H1 (cell line): Measurements from ENCODE around the gene C17orf100. TPM values are rescaled to one million over a fixed set of nuclear protein-coding genes. Genes with fewer than 3 reads are reported as not detected.

ENCODE experiments used
- CTCF ChIA-PET: fragments of 300-600 bp; sonication (Branson Sonifier 250); formaldehyde crosslinking; loops from one replicate; lab custom pipeline; 2021; ENCODE audit not compliant: partially characterized antibody; lab: Charles Lee
- POLR2A ChIA-PET: fragments of 300-600 bp; sonication (Branson Sonifier 250); formaldehyde crosslinking; loops from one replicate; lab custom pipeline; 2021; ENCODE audit warnings: inconsistent platforms; ENCODE audit not compliant: partially characterized antibody; lab: Charles Lee
- DNase-seq, 2 experiments: peaks; one replicate each; pipeline versions ENCODE4 v3.0.0 to v3.0.0-alpha.2; 2010 to 2022; ENCODE audit warnings: low spot score in 2 of 2, low read depth in 1 of 2, mixed read lengths in 1 of 2
- FAIRE-seq: peaks from 2 replicates; lab custom pipeline; 2011; peaks lifted over from hg19 to GRCh38; lab: Jason Lieb, UNC
- H2AFZ ChIP-seq: 2 replicates; pipeline ENCODE4 v1.8.1; 2012; ENCODE audit warnings: low read length, inconsistent platforms
- H2AK5ac ChIP-seq: 2 replicates; pipeline ENCODE4 v1.6.1; 2013; ENCODE audit warnings: low read depth, low read length
- H2BK120ac ChIP-seq: replicated peaks from 2 replicates; pipeline ENCODE3; 2013; ENCODE audit warnings: low read depth, low read length, inconsistent platforms
- H2BK12ac ChIP-seq: 2 replicates; pipeline ENCODE4 v1.6.1; 2013; ENCODE audit warnings: low read depth, low read length
- H2BK15ac ChIP-seq: 2 replicates; pipeline ENCODE4 v1.6.1; 2013; ENCODE audit warnings: low read length
- H2BK20ac ChIP-seq: 2 replicates; pipeline ENCODE4 v1.6.1; 2013; ENCODE audit warnings: low read length
- H2BK5ac ChIP-seq: 2 replicates; pipeline ENCODE4 v1.6.1; 2013; ENCODE audit warnings: low read depth, low read length
- H3K14ac ChIP-seq: 2 replicates; pipeline ENCODE4 v1.6.1; 2013; ENCODE audit warnings: inconsistent platforms; ENCODE audit not compliant: insufficient read length
- H3K18ac ChIP-seq: 2 replicates; pipeline ENCODE4 v1.6.1; 2013; ENCODE audit warnings: low read length; ENCODE audit errors: extremely low read depth
- H3K23ac ChIP-seq: 2 replicates; pipeline ENCODE4 v1.6.1; 2013; ENCODE audit warnings: inconsistent platforms; ENCODE audit not compliant: insufficient read length
- H3K23me2 ChIP-seq: 2 replicates; pipeline ENCODE4 v1.6.1; 2013; ENCODE audit warnings: low read depth, low read length
- H3K27ac ChIP-seq: 2 replicates; pipeline ENCODE4 v1.6.1; 2011; ENCODE audit warnings: low read depth, low read length, inconsistent platforms
- H3K27me3 ChIP-seq, 4 experiments: replicated peaks in 1 of 4; 1 replicate in 1 of 4; 2 replicates in 3 of 4; pipeline versions ENCODE4 v1.6.1 to v1.8.1; 2011 to 2013; ENCODE audit warnings: low read length in 3 of 4, mild to moderate bottlenecking in 3 of 4, inconsistent platforms in 2 of 4, mixed read lengths in 2 of 4, moderate library complexity in 1 of 4; ENCODE audit not compliant: control insufficient read depth in 3 of 4, insufficient read depth in 3 of 4; ENCODE audit errors: extremely low read depth in 1 of 4
- H3K36me3 ChIP-seq, 4 experiments: 2 replicates each; pipeline versions ENCODE4 v1.6.1 to v1.8.1; 2011 to 2013; ENCODE audit warnings: mild to moderate bottlenecking in 4 of 4, low read length in 3 of 4, moderate library complexity in 2 of 4, control low read depth in 1 of 4, inconsistent platforms in 1 of 4; ENCODE audit not compliant: insufficient read depth in 4 of 4, control insufficient read depth in 2 of 4
- H3K4ac ChIP-seq: replicated peaks from 2 replicates; pipeline ENCODE3; 2013; ENCODE audit warnings: low read length, low read depth, mixed read lengths, inconsistent platforms; ENCODE audit not compliant: insufficient read length
- H3K4me1 ChIP-seq, 4 experiments: replicated peaks in 1 of 4; 1 replicate in 1 of 4; 2 replicates in 3 of 4; pipeline versions ENCODE4 v1.6.1 to v1.8.1; 2011 to 2013; ENCODE audit warnings: low read length in 3 of 4, inconsistent platforms in 2 of 4, mixed read lengths in 1 of 4; ENCODE audit not compliant: insufficient read depth in 4 of 4, control insufficient read depth in 3 of 4
- H3K4me2 ChIP-seq, 2 experiments: 2 replicates each; pipeline versions ENCODE4 v1.6.1 to v1.8.1; 2011 to 2013; ENCODE audit warnings: low read depth in 2 of 2, low read length in 2 of 2, control low read depth in 1 of 2, inconsistent platforms in 1 of 2, mild to moderate bottlenecking in 1 of 2; ENCODE audit not compliant: insufficient read depth in 1 of 2
- H3K4me3 ChIP-seq, 4 experiments: fragments of 200-600, 300-600 bp in 1 of 4; sonication (generic), shearing (Covaris generic), sonication (Bioruptor Twin) in 1 of 4; 2 replicates each; pipeline versions ENCODE4 v1.5.1 to v1.8.1; 2011 to 2016; ENCODE audit warnings: low read length in 4 of 4, low read depth in 3 of 4, control low read depth in 2 of 4, inconsistent platforms in 2 of 4, mild to moderate bottlenecking in 2 of 4, mixed read lengths in 1 of 4, moderate library complexity in 1 of 4; ENCODE audit not compliant: insufficient read depth in 2 of 4; ENCODE audit errors: extremely low read depth in 1 of 4
- H3K56ac ChIP-seq: replicated peaks from 2 replicates; pipeline ENCODE3; 2013; ENCODE audit warnings: low read depth, mild to moderate bottlenecking, mixed read lengths, low read length, inconsistent platforms; ENCODE audit not compliant: insufficient read length
- H3K79me1 ChIP-seq: 2 replicates; pipeline ENCODE4 v1.6.1; 2013; ENCODE audit warnings: low read depth, low read length, control low read depth
- H3K79me2 ChIP-seq, 2 experiments: 2 replicates each; pipeline versions ENCODE4 v1.6.1 to v1.8.1; 2012 to 2013; ENCODE audit warnings: low read length in 2 of 2, mild to moderate bottlenecking in 2 of 2, inconsistent platforms in 1 of 2; ENCODE audit not compliant: insufficient read depth in 2 of 2, control insufficient read depth in 1 of 2
- H3K9ac ChIP-seq, 4 experiments: replicated peaks in 1 of 4; 1 replicate in 1 of 4; 2 replicates in 3 of 4; pipeline versions ENCODE4 v1.6.1 to v1.8.1; 2011 to 2013; ENCODE audit warnings: low read depth in 3 of 4, low read length in 3 of 4, control low read depth in 2 of 4, mild to moderate bottlenecking in 2 of 4, moderate library complexity in 2 of 4, inconsistent platforms in 1 of 4; ENCODE audit errors: extremely low read depth in 1 of 4
- H3K9me3 ChIP-seq, 2 experiments: 2 replicates each; pipeline versions ENCODE4 v1.6.1 to v1.8.1; 2012 to 2013; ENCODE audit warnings: mild to moderate bottlenecking in 2 of 2, moderate library complexity in 2 of 2, control low read depth in 1 of 2, inconsistent platforms in 1 of 2, low read depth in 1 of 2, low read length in 1 of 2, mixed read lengths in 1 of 2; ENCODE audit not compliant: insufficient read depth in 2 of 2
- H4K20me1 ChIP-seq, 2 experiments: replicated peaks in 1 of 2; 2 replicates each; pipeline versions ENCODE3 to v1.8.1; 2011 to 2013; ENCODE audit warnings: inconsistent platforms in 2 of 2, low read length in 2 of 2, mild to moderate bottlenecking in 1 of 2; ENCODE audit not compliant: insufficient read depth in 2 of 2, control insufficient read depth in 1 of 2
- H4K5ac ChIP-seq: 2 replicates; pipeline ENCODE4 v1.6.1; 2013; ENCODE audit warnings: low read length, low read depth, mixed read lengths, inconsistent platforms; ENCODE audit not compliant: insufficient read length
- H4K8ac ChIP-seq: 2 replicates; pipeline ENCODE4 v1.8.0; 2013; ENCODE audit warnings: mild to moderate bottlenecking, moderate library complexity, low read length, inconsistent platforms; ENCODE audit not compliant: insufficient read depth; ENCODE audit errors: extremely low read depth
- H4K91ac ChIP-seq: replicated peaks from 2 replicates; pipeline ENCODE3; 2013; ENCODE audit warnings: low read length, mixed read lengths, inconsistent platforms; ENCODE audit not compliant: insufficient read length
- ASH2L ChIP-seq: fragments of 200-600, 300-600 bp; sonication (generic); IDR thresholded peaks from one replicate; pipeline ENCODE4 v1.7.1; 2017; ENCODE audit warnings: low read length
- BACH1 ChIP-seq: IDR thresholded peaks from 2 replicates; pipeline ENCODE4 v1.6.1; 2012; ENCODE audit warnings: low read length, improper control_type of control experiment
- CBX5 ChIP-seq: fragments of 300-800, 300-1000 bp; sonication (generic); IDR thresholded peaks from 2 replicates; pipeline ENCODE4 v1.7.1; 2016; ENCODE audit warnings: antibody characterized with exemption, low read length, low read depth
- CHD1 ChIP-seq: IDR thresholded peaks from 2 replicates; pipeline ENCODE4 v1.6.1; 2012; ENCODE audit warnings: low read depth, low read length, improper control_type of control experiment
- EGR1 ChIP-seq: IDR thresholded peaks from 2 replicates; pipeline ENCODE4 v1.6.1; 2011; ENCODE audit warnings: low read depth, low read length, borderline replicate concordance
- FOSL1 ChIP-seq: IDR thresholded peaks from 2 replicates; pipeline ENCODE4 v1.6.1; 2011; ENCODE audit warnings: mild to moderate bottlenecking, low read depth, low read length, moderate library complexity; ENCODE audit not compliant: insufficient read depth
- NANOG ChIP-seq: IDR thresholded peaks from 2 replicates; pipeline ENCODE4 v1.6.1; 2011; ENCODE audit warnings: low read length, low read depth, mild to moderate bottlenecking, inconsistent platforms; ENCODE audit not compliant: insufficient read depth, poor library complexity, severe bottlenecking
- POU5F1 ChIP-seq: IDR thresholded peaks from 2 replicates; pipeline ENCODE4 v1.6.1; 2011; ENCODE audit warnings: low read depth, mild to moderate bottlenecking, low read length, moderate library complexity
- RAD21 ChIP-seq, 2 experiments: IDR thresholded peaks in 1 of 2; conservative IDR thresholded peaks in 1 of 2; 2 replicates each; pipeline ENCODE4 v1.6.1; 2011; ENCODE audit warnings: low read depth in 2 of 2, low read length in 2 of 2, improper control_type of control experiment in 1 of 2, inconsistent platforms in 1 of 2, mild to moderate bottlenecking in 1 of 2, moderate library complexity in 1 of 2
- RXRA ChIP-seq: IDR thresholded peaks from 2 replicates; pipeline ENCODE4 v1.6.1; 2011; ENCODE audit warnings: low read depth, mild to moderate bottlenecking, low read length, moderate library complexity; ENCODE audit not compliant: insufficient read depth
- SP1 ChIP-seq: IDR thresholded peaks from 2 replicates; pipeline ENCODE4 v1.6.1; 2011; ENCODE audit warnings: low read depth, low read length
- TBP ChIP-seq: IDR thresholded peaks from 2 replicates; pipeline ENCODE4 v1.6.1; 2011; ENCODE audit warnings: low read depth, low read length, improper control_type of control experiment
- TCF12 ChIP-seq: IDR thresholded peaks from 2 replicates; pipeline ENCODE4 v1.6.1; 2011; ENCODE audit warnings: low read depth, mild to moderate bottlenecking, low read length
- WGBS, 2 experiments: shearing (Covaris generic) in 1 of 2; methylation state at CpG; one replicate each; pipeline versions ENCODE4 v1.1.6 to v1.1.7; 2013 to 2015; ENCODE audit warnings: low lambda C conversion rate in 2 of 2, mixed read lengths in 2 of 2, inconsistent platforms in 1 of 2, low coverage in 1 of 2, missing lambda C conversion rate in 1 of 2; ENCODE audit not compliant: insufficient replicate concordance in 2 of 2, insufficient coverage in 1 of 2, insufficient read length in 1 of 2; ENCODE audit errors: extremely low coverage in 1 of 2, missing lambda C conversion rate in 1 of 2; 5-methylcytosine and 5-hydroxymethylcytosine counted together
- polyA plus RNA-seq, 7 experiments: library from polyadenylated mRNA; depleted of rRNA in 3 of 7; stranded (reverse) in 5 of 7; unstranded in 2 of 7; fragments of >200 nt in 5 of 7; fragments of 200-250 nt in 2 of 7; gene quantifications; 1 replicate in 5 of 7; 2 replicates in 1 of 7; 4 replicates in 1 of 7; pipeline versions ENCODE4 v1.2.1 to v1.2.3, GENCODE V29; 2011 to 2013; ENCODE audit warnings: missing spikeins in 2 of 7, mixed read lengths in 2 of 7
- total RNA-seq: library from RNA; stranded (reverse); fragmentation: NEBNext Ultra II Directional; extraction: Animal tissue kit (Norgen Biotek cat#: 25700); gene quantifications from 2 replicates; pipeline ENCODE4 v1.2.1, GENCODE V29; 2021
- TF ChIP-seq, protein P1 (sequence below): IDR thresholded peaks from 2 replicates; pipeline ENCODE4 v1.6.1; 2012; ENCODE audit warnings: inconsistent platforms

The C17orf100 gene
- total and polyA plus RNA-seq, 2 of the 8 experiments (the other 6 are each of a cell fraction or from before 2014, with no cell fraction given), result 2.1 to 2.8 TPM

DNA sequence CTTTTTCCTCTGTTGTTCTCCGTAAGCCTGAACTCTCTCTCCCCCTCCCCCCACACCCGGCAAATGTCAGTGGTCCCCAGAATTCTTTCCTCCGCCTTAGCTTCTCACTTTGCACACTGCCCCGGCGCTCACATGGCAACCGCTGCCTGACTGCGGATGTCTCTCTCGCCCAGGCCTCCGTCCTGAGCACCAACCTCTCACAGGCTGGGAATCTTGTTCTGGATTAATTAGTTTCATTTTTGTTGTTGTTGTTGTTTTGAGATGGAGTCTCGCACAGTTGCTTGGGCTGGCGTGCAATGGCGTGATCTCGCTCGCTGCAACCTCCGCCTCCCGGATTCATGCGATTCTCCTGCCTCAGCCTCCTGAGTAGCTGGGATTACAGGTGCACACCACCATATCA, 16.7 kb downstream of the C17orf100 start:
- Histone ChIP-seq H3K9me3 (no peaks in the 10 kb centered on the region), H3K14ac (no peak overlapping the region), H2BK15ac (no peak overlapping the region), H4K5ac (no peak overlapping the region), H2AK5ac (no peak overlapping the region), H2BK5ac (no peak overlapping the region), H3K56ac (no peak overlapping the region), H3K4me3 (no peak overlapping the region), H3K4me2 (no peak overlapping the region), H3K4ac (no peak overlapping the region), H2BK12ac (no peak overlapping the region), H3K27me3 (peaks cover 0 to 6% (median 4%) of the 10 kb centered on the region in 4 experiments; a peak in 2 of 7 replicates), H4K8ac (no peak overlapping the region), H4K20me1 (peaks cover 0 to 2% of the 10 kb centered on the region in 2 experiments), H3K79me2 (no peaks in the 10 kb centered on the region), H3K79me1 (no peaks in the 10 kb centered on the region), H4K91ac (no peak overlapping the region), H2AFZ (no peak overlapping the region), H3K27ac (no peak overlapping the region), H3K9ac (no peak overlapping the region), H2BK20ac (no peak overlapping the region), H3K36me3 (no peaks in the 10 kb centered on the region), H3K23me2 (no peaks in the 10 kb centered on the region), H3K4me1 (peaks cover 0 to 2% (median 1%) of the 10 kb centered on the region in 4 experiments; a peak in 1 of 7 replicates), H2BK120ac (no peak overlapping the region), H3K18ac (no peak overlapping the region), H3K23ac (no peak overlapping the region)
- DNase-seq, result no peak
- ChIA-PET CTCF (interaction anchor here (1.0 to 4.8 kb wide), 7 partner anchors 34 to 354 kb away, joined by 3 to 41 read pairs (median 5); partner anchors contain the start of gene SLC13A5), POLR2A (interaction anchor here (1.4 kb wide), 1 partner anchor 29 kb away, joined by 4 read pairs; a partner anchor contains a TSS)
- 95% methylated on average over 15 of the region's 17 CpGs; no CpG with 5 or more reads in 1 of the 2 experiments for WGBS, 2 experiments
- no peak for FAIRE-seq
- TF ChIP-seq RXRA (no peak), BACH1 (no peak), RAD21 (IDR thresholded peaks at IDR 0.05 in 1 of 2, conservative IDR thresholded peaks at IDR 0.05 in 1 of 2; ENCODE audit: low read depth in 2 of 2, low read length in 2 of 2) (no peak), TCF12 (no peak), TBP (no peak), CHD1 (no peak), FOSL1 (no peak), SP1 (no peak), CBX5 (no peak), NANOG (no peak), POU5F1 (no peak), ASH2L (no peak), EGR1 (no peak)
- TF ChIP-seq, protein P1, sequence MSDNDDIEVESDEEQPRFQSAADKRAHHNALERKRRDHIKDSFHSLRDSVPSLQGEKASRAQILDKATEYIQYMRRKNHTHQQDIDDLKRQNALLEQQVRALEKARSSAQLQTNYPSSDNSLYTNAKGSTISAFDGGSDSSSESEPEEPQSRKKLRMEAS, result no peak
